Activated CD8-positive, alpha-beta memory T cell treated with anti-CD3 and anti-CD28 coated beads for 1 hour (primary cell): Measurements from ENCODE around the gene TXNDC16.
"Not testable (repeated sequence)": the region's sequence is repeated elsewhere in the genome, so short reads cannot be mapped to it uniquely, and the experiment has no call there.

Experiments used
- DNase-seq, 2 donors: peaks; one replicate each; pipeline ENCODE4 v3.0.0-alpha.2; 2020; ENCODE audit warnings: low read depth in 1 of 2; ENCODE audit errors: extremely low read depth in 1 of 2

TXNDC16 gene

DNA sequence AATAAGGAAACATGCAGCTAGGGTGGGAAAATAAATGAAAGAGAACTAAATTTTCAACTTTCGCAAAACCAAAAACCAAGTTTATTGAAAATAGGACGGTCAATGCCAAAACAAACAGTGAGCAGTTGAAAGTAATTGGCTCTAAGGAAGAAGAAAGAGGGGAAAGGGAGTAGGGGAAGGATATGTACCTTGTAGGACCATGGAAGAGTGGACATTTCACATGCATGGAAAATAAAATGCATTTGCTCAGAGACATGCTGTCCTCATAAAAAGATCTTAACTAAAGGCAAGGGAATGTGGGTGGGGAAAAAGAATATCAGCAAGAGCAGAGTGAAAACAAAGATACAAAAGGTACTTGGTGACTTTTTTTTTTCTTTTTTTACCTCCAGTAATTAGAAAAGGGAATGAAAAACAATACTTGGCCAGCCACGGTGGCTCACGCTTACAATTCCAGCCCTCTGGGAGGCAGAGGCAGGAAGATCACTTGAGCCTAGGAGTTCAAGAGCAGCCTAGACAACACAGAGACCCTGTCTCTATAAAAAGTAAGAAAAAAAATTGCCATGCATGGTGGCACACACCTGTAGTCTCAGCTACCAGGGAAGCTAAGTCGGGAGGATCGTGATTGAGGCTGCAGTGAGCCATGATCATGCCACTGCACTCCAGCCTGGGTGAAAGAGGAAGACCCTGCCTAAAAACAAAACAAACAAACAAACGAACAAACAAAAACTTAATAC is 6.6 kb downstream of the TXNDC16 start:
- no peak for DNase-seq

GRCh38 chr14:52538623-52539022 is 13.7 kb downstream of the TXNDC16 start:
- DNase-seq = no peak

DNA sequence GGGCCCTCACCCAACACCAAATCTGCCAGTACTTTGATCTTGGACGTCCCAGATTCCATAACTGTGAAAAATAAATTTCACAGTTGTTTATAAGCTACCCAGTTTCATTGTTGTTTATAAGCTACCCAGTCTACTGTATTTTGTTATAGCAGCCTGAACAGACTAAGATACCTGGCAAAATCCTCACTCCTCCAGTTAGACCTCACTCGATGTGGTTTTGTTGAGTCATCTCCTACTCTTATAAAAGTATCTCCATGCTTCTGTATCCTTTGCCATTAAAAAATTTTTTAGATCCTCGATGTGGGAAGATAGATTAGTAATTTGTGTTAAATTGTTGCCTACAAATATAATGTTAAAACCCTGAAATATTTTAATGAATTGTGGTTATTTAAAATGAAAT is 16.0 kb downstream of the TXNDC16 start:
- DNase-seq = no peak

GRCh38 chr14:52531481-52531880 is 20.8 kb downstream of the TXNDC16 start:
- DNase-seq = no peak

GRCh38 chr14:52527052-52527451 is 25.3 kb downstream of the TXNDC16 start:
- no peak for DNase-seq

- DNase-seq = no peak
Measured at GRCh38 chr14:52522581-52523345, 29.5 kb downstream of the TXNDC16 start.

DNA sequence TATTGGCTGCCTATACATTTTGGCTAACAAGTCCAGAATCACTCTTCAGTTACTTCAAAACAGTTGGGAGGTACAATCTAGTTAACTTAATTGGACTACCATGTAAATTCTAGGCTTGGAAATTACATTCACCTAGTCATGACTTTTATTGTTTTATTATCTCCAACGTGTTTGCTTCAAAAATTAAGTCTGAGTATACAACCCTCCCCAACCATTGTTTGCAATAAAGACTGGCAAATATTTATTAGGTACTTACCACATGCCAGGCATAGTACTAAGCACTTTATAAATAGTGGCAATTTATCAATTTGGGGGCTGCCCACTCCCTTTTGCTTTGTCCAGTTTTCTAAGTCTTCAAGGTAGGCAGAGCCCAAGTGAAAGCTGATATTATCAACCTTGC is 30.3 kb downstream of the TXNDC16 start:
- DNase-seq = no peak

DNA sequence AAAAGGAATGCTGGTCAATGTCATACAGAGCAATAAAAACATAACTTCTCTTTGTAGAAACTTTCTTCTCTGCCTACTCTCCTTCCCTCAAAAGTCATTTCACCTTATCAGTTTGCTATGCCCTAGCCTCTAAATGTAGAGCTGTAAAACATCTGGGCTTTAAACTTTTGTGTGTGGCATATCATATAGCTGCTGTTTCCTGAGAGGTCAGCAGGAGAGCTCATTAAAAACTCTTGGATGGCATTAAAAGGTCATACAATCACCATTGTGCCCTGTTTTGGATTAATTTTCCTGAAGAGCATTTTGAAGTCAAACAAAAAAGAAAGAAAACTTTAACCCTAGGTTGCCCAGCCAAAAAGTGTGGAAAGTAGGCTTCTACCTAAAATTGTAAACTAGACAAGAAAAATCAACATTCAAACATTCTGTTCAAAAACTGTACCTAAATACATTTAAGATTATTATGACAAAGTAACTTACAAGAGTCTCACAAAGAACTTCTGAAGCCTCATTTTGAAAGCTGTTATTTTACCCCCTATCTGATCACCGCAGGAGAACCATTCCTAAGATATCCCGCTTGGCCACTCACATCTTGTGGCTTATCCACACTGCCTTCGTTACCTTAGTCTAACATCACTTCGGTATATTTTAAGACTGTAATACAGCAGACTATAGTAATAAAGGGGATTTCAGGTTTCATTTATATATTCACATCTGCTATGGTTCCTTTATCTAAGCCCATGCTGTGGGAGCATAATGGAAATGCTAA is 38.1 kb downstream of the TXNDC16 start:
- DNase-seq = no peak

DNA sequence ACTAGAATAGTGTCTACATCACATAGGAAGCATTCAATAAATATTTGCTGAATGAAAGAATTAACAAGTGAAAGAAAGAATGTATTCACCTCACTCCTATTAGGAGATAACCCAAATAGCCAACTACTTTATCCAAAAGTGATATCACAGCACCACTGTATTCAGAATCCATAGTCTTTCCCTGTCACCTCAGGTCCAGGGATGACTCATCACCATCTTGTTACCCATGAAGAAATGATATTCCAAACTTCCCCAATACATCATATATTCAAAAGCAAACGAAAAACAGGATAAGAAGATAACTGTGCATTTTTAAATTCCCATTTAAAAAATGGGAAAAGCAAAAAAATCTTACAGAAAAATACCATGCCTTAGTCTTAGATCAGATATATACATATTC is 39.1 kb downstream of the TXNDC16 start:
- no peak for DNase-seq

GRCh38 chr14:52494444-52494843 is 57.9 kb downstream of the TXNDC16 start:
- DNase-seq = no peak

DNA sequence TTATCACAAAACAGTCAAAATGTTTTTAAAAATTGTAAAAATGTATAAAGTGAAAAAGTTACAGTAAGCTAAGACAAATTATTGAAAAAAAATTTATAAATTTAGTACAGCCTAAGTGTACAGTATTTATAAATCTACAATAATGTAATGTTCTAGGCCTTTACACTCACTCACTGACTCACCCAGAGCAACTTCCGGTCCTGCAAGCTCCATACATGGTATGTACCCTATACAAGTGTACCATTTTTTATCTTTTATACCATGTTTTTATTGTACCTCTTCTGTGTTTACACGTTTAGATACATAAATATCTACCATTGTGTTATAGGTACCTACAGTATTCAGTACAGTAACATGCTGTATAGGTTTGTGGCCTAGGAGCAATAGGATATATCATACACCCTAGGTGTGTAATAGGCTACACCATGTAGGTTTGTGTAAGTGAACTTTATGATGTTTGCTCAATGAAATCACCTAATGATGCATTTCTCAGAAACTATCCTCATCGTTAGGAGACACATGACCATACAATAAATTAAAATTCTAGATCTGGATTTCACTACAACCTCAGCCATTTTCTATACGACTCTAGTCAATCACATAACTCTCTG is 66.8 kb downstream of the TXNDC16 start:
- no peak for DNase-seq

GRCh38 chr14:52481864-52482263 is 70.4 kb downstream of the TXNDC16 start:
- no peak for DNase-seq

DNA sequence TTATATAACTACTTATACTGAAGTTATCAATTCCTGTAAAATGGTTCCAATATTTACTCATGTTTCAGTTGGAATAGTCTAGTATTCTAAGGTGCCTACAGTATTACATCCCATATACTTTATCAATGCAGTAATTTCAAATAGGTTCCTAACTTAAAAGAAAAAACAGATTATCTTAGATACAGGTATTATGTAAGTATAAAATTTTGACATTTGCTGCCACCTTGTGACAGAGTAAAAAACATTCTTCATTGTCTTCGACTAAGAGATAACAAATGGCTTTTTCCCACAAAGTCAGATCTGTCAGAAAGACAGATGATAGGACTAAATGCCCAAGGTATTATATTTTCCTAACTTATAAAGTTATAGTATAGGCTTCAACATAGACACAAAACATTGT is 78.7 kb downstream of the TXNDC16 start:
- DNase-seq = no peak

DNA sequence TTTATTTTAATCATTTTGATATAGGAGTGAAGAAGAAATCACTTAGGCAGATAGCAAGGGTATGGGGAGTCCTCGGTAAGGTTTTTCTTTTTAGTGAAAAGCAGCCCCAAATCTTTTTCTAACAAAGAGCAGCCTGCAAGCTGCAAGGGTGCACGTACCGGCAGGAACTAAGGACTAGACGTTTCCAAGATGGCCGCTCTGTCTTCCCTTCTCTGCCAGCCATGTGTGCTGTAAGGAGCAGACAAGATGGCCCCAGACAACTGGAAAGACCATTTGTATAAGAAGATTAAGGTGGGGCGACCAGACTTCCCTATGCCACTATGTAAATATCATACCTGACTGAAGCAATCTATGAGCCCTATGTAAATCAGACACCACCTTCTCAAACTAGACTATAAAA is 79.6 kb downstream of the TXNDC16 start:
- DNase-seq = no peak

DNA sequence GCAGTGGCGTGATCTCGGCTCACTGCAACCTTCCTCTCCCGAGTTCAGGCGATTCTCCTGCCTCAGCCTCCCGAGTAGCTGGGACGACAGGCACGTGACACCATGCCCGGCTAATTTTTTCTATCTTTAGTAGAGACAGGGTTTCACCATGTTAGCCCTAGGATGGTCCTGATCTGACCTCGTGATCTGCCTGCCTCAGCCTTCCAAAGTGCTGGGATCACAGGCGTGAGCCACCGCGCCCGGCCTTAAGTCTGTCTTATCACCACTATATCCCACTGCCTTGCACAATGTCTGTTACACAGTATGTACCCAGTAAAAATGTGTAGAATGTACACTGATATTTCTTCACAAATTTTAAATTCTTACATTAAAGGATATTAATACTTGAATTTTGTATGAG is 80.1 kb downstream of the TXNDC16 start:
- DNase-seq = not testable (repeated sequence)

DNA sequence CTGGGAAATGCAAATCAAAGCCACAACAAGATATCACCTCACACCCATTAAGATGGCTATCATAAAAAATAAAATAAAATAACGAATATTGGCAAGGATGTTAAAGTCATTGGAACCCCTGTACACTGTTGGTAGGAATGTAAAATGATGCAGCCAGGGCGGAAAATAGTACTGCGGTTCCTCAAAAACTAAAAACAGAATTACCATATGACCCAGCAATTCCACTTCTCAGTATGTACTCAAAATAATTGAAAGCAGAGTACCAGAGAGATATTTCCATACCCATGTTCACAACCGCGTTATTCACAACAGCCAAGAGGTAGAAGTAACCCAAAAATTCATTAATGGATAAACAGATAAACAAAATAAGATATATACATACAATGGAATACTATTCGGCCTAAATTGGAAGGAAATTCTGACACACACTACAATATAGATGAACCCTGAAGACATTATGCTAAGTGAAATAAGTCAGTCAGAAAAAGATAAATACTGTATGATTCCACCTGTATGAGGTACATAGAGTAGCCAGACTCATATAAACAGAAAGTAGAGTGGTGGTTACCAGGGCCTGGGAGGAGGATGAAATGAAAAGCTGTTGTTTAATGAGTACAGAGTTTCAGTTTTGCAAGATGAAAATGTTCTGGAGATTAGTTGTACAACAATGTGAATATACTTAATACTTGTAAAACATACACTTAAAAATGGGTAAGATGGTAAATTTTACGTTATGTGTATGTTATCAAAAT is 84.6 kb downstream of the TXNDC16 start:
- no peak for DNase-seq

DNA sequence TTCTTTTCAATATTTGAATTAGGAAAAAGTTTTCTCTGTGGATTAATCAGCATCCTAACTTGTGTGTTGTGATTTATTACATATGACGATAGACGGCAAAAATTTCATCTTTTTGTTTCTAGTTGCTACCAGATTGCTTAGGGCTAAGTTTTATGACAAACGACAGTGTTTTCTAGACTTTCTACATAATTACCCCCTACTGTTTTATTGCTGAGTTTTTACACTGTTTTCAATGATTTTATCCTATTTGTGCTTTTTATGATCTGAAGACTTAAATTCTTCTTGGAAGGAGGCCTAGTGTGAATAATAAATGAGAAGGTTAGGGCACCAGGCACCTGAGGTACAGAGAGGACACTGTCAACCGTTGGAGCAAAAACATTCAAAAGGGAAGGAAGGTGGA is 88.1 kb downstream of the TXNDC16 start:
- no peak for DNase-seq

- no peak for DNase-seq
Measured at GRCh38 chr14:52463375-52463774, 88.9 kb downstream of the TXNDC16 start.

- no peak for DNase-seq
Measured at GRCh38 chr14:52461721-52462120, 90.6 kb downstream of the TXNDC16 start.

- DNase-seq = no peak
Measured at GRCh38 chr14:52458721-52459085, 93.6 kb downstream of the TXNDC16 start.

- DNase-seq = no peak
Measured at GRCh38 chr14:52457411-52457810, 94.9 kb downstream of the TXNDC16 start.
